ENCODE results near the gene TANK.

GRCh38 chr2:161161074-161161706 is 962 bp downstream of the TANK start:
- TF ChIP-seq SNAI2 (CRISPR knock-in tag; IDR thresholded peaks at IDR 0.05): no peak
- TF ChIP-seq PATZ1 (CRISPR knock-in tag; IDR thresholded peaks at IDR 0.05; ENCODE audit: borderline replicate concordance): no peak
- no peak for TF ChIP-seq BACH2 (CRISPR knock-in tag; IDR thresholded peaks at IDR 0.05; ENCODE audit: borderline replicate concordance)
